Tibial artery (tissue), 4 donors: ENCODE results near the gene NDST3.

ENCODE experiments used
- DNase-seq, 2 donors: peaks; one replicate each; pipeline ENCODE4 v3.0.0-alpha.2; 2019
- H3K27ac ChIP-seq, 2 donors: fragments of 200-600 bp; sonication (generic) in 1 of 2; 1 replicate in 1 of 2; 2 replicates in 1 of 2; pipeline ENCODE4 v1.5.1; 2018 to 2019; ENCODE audit warnings: mild to moderate bottlenecking in 1 of 2
- H3K27me3 ChIP-seq, 2 donors: fragments of 200-600 bp; sonication (generic) in 1 of 2; one replicate each; pipeline versions ENCODE4 v1.5.1 to v1.6.0; 2016 to 2019
- H3K36me3 ChIP-seq, 3 donors: fragments of 200-600 bp; sonication (generic) in 2 of 3; one replicate each; pipeline ENCODE4 v1.5.1; 2016 to 2019; ENCODE audit warnings: mild to moderate bottlenecking in 2 of 3
- H3K4me1 ChIP-seq, 4 donors: fragments of 200-600 bp; sonication (generic) in 2 of 4; 1 replicate in 3 of 4; 2 replicates in 1 of 4; pipeline ENCODE4 v1.5.1; 2016 to 2019
- H3K4me3 ChIP-seq, 2 donors: fragments of 200-600 bp; sonication (generic) in 1 of 2; 1 replicate in 1 of 2; 2 replicates in 1 of 2; pipeline ENCODE4 v1.5.1; 2018 to 2019; ENCODE audit warnings: mild to moderate bottlenecking in 2 of 2
- H3K9me3 ChIP-seq, 3 donors: fragments of 200-600 bp; sonication (generic) in 1 of 3; one replicate each; pipeline ENCODE4 v1.5.1; 2016 to 2019
- CTCF ChIP-seq, 2 experiments: fragments of 200-600 bp in 1 of 2; fragments of 450-650 bp in 1 of 2; IDR thresholded peaks; one replicate each; pipeline ENCODE4 v1.5.1; 2017 to 2019; ENCODE audit warnings: antibody characterized with exemption in 2 of 2, mild to moderate bottlenecking in 1 of 2, moderate library complexity in 1 of 2
- intact Hi-C: fragments of 100-400 bp; cut with DNase I; formaldehyde crosslinking; loops from one replicate; pipeline ENCODE4 v1.15.0; 2023; ENCODE audit warnings: low total_unique reads

Gene NDST3

GRCh38 chr4:118087366-118087765 lies 53.1 kb downstream of the NDST3 start:
- no peak for TF ChIP-seq CTCF (IDR thresholded peaks at IDR 0.05)
- intact Hi-C loops = no loop called here
- Histone ChIP-seq H3K27ac (no peak overlapping the region), H3K4me1 (no peaks in the 10 kb centered on the region), H3K4me3 (no peak overlapping the region), H3K36me3 (no peaks in the 10 kb centered on the region), H3K9me3 (no peaks in the 10 kb centered on the region), H3K27me3 (no peaks in the 10 kb centered on the region)
- DNase-seq = no peak

GRCh38 chr4:118099106-118099505 lies 64.8 kb downstream of the NDST3 start:
- Histone ChIP-seq H3K27me3 (no peaks in the 10 kb centered on the region), H3K9me3 (no peaks in the 10 kb centered on the region), H3K4me3 (no peak overlapping the region), H3K36me3 (no peaks in the 10 kb centered on the region), H3K27ac (no peak overlapping the region), H3K4me1 (no peaks in the 10 kb centered on the region)
- intact Hi-C loops = no loop called here
- TF ChIP-seq CTCF (IDR thresholded peaks at IDR 0.05) = no peak
- DNase-seq = no peak

- H3K36me3 ChIP-seq = no peaks in the 10 kb centered on the region
- H3K27me3 ChIP-seq = no peaks in the 10 kb centered on the region
- no peak for TF ChIP-seq CTCF (IDR thresholded peaks at IDR 0.05)
- DNase-seq = no peak
- intact Hi-C loops = no loop called here
- H3K27ac ChIP-seq = no peak overlapping the region
- no peaks in the 10 kb centered on the region for H3K9me3 ChIP-seq
- H3K4me1 ChIP-seq = no peaks in the 10 kb centered on the region
- H3K4me3 ChIP-seq = no peak overlapping the region
Observed at GRCh38 chr4:118102195-118102594, 67.9 kb downstream of the NDST3 start.

- DNase-seq = no peak
- H3K9me3 ChIP-seq = no peaks in the 10 kb centered on the region
- intact Hi-C loops = no loop called here
- no peaks in the 10 kb centered on the region for H3K36me3 ChIP-seq
- no peaks in the 10 kb centered on the region for H3K4me1 ChIP-seq
- H3K27me3 ChIP-seq = no peaks in the 10 kb centered on the region
- TF ChIP-seq CTCF (IDR thresholded peaks at IDR 0.05) = no peak
- no peak overlapping the region for H3K4me3 ChIP-seq
- no peak overlapping the region for H3K27ac ChIP-seq
Observed at GRCh38 chr4:118112117-118113046, 78.1 kb downstream of the NDST3 start.

- Histone ChIP-seq H3K36me3 (no peaks in the 10 kb centered on the region), H3K4me3 (no peak overlapping the region), H3K9me3 (no peaks in the 10 kb centered on the region), H3K4me1 (no peaks in the 10 kb centered on the region), H3K27me3 (no peaks in the 10 kb centered on the region), H3K27ac (no peak overlapping the region)
- intact Hi-C loops = no loop called here
- no peak for TF ChIP-seq CTCF (IDR thresholded peaks at IDR 0.05)
- DNase-seq = no peak
Observed at GRCh38 chr4:118113220-118113619, 78.9 kb downstream of the NDST3 start.
